GM21723 (cell line): ENCODE results near the gene TBC1D5.
A peak's percentile ranks its signal among the peaks of the same experiment; 100 is the strongest.

Source experiments
- ATAC-seq: cut with Tn5 transposase; IDR thresholded peaks from one replicate; pipeline ENCODE4 v1.9.1; 2021; ENCODE audit warnings: mild to moderate bottlenecking, moderate library complexity; ENCODE audit not compliant: unreplicated experiment

The TBC1D5 gene

GRCh38 chr3:17194116-17194515 is 548.3 kb downstream of the TBC1D5 start:
- no peak for ATAC-seq

- ATAC-seq, result no peak
Observed at GRCh38 chr3:17192995-17193394, 549.4 kb downstream of the TBC1D5 start.

- peak; percentile 34 for ATAC-seq
Observed at GRCh38 chr3:17190353-17191078, 551.9 kb downstream of the TBC1D5 start.

GRCh38 chr3:17188378-17188777 is 554.1 kb downstream of the TBC1D5 start:
- no peak for ATAC-seq

- ATAC-seq, result no peak
Observed at GRCh38 chr3:17187589-17188184, 554.7 kb downstream of the TBC1D5 start.

- no peak for ATAC-seq
Observed at GRCh38 chr3:17183951-17184550, 558.4 kb downstream of the TBC1D5 start.

- peak; percentile 65 for ATAC-seq
Observed at GRCh38 chr3:17182166-17182565, 560.3 kb downstream of the TBC1D5 start.

GRCh38 chr3:17181413-17181907 is 561.0 kb downstream of the TBC1D5 start:
- ATAC-seq, result no peak

GRCh38 chr3:17179381-17180205 is 562.8 kb downstream of the TBC1D5 start:
- ATAC-seq, result peak; percentile 69

GRCh38 chr3:17176757-17177156 is 565.7 kb downstream of the TBC1D5 start:
- no peak for ATAC-seq

GRCh38 chr3:17175187-17175807 is 567.1 kb downstream of the TBC1D5 start:
- ATAC-seq, result no peak

- ATAC-seq, result no peak
Observed at GRCh38 chr3:17166369-17166768, 576.1 kb downstream of the TBC1D5 start.

GRCh38 chr3:17162116-17162515 is 580.3 kb downstream of the TBC1D5 start:
- no peak for ATAC-seq

- no peak for ATAC-seq
Observed at GRCh38 chr3:17160597-17160996, 581.8 kb downstream of the TBC1D5 start.

- ATAC-seq, result no peak
Observed at GRCh38 chr3:17158941-17159682, 583.3 kb downstream of the TBC1D5 start.

- no peak for ATAC-seq
Observed at GRCh38 chr3:17157713-17158112, 584.7 kb downstream of the TBC1D5 start.

GRCh38 chr3:17156864-17157263 is 585.6 kb downstream of the TBC1D5 start:
- ATAC-seq, result no peak

- no peak for ATAC-seq
Observed at GRCh38 chr3:17155951-17156350, 586.5 kb downstream of the TBC1D5 start.

- no peak for ATAC-seq
Observed at GRCh38 chr3:17154941-17155340, 587.5 kb downstream of the TBC1D5 start.

- no peak for ATAC-seq
Observed at GRCh38 chr3:17154221-17154620, 588.2 kb downstream of the TBC1D5 start.
